Endothelial cell of umbilical vein (primary cell): ENCODE measurements around the gene TMEM131.

ENCODE experiments used
- CTCF ChIP-seq, 2 donors: IDR thresholded peaks; 1 replicate in 1 of 2; 2 replicates in 1 of 2; pipeline ENCODE4 v1.5.1; 2011; ENCODE audit warnings: low read length in 2 of 2, mild to moderate bottlenecking in 2 of 2, moderate library complexity in 2 of 2, control low read depth in 1 of 2, inconsistent platforms in 1 of 2, low read depth in 1 of 2; ENCODE audit not compliant: insufficient read depth in 1 of 2; ENCODE audit errors: extremely low read depth in 1 of 2
- FOS ChIP-seq: IDR thresholded peaks from 2 replicates; pipeline ENCODE4 v1.6.1; 2011; ENCODE audit warnings: mild to moderate bottlenecking, low read length, moderate library complexity, borderline replicate concordance; ENCODE audit not compliant: insufficient read depth
- MAX ChIP-seq: IDR thresholded peaks from 2 replicates; pipeline ENCODE4 v1.6.1; 2011; ENCODE audit not compliant: insufficient read depth, insufficient read length
- MYC ChIP-seq: IDR thresholded peaks from one replicate; pipeline ENCODE4 v1.6.1; 2011; ENCODE audit warnings: mild to moderate bottlenecking, low read depth, low read length
- POLR2A ChIP-seq: IDR thresholded peaks from 2 replicates; pipeline ENCODE4 v1.6.1; 2012; ENCODE audit warnings: low read depth, mild to moderate bottlenecking, control low read depth, low read length
- POLR2AphosphoS5 ChIP-seq: IDR thresholded peaks from 2 replicates; pipeline ENCODE4 v1.6.1; 2012; ENCODE audit warnings: low read depth, mild to moderate bottlenecking, control low read depth, low read length, moderate library complexity; ENCODE audit not compliant: insufficient read depth

GRCh38 chr2:97851172-97851571, 144.6 kb downstream of the TMEM131 start:
- TF ChIP-seq POLR2A, result no peak
- TF ChIP-seq MAX, result no peak
- TF ChIP-seq CTCF (IDR thresholded peaks at IDR 0.05; ENCODE audit: extremely low read depth in 1 of 2, insufficient read depth in 1 of 2, low read depth in 1 of 2, low read length in 2 of 2), result no peak
- no peak for TF ChIP-seq MYC
- no peak for TF ChIP-seq POLR2AphosphoS5
- no peak for TF ChIP-seq FOS
